Endothelial cell of umbilical vein (primary cell): ENCODE results near the gene USP40. TPM values are rescaled to one million over a fixed set of nuclear protein-coding genes. Genes with fewer than 3 reads are reported as not detected.

ENCODE experiments used
- BruUV-seq: library from RNA; stranded (reverse); fragments of 400-500 nt; replicated peaks from 2 replicates; lab custom pipeline; 2021; lab: Mats Ljungman, UMichigan
- CTCF ChIA-PET: fragments of 300-600, 350-600 bp; sonication (Branson Sonifier 250); formaldehyde crosslinking; loops from one replicate; lab custom pipeline; 2021; ENCODE audit warnings: antibody characterized with exemption, inconsistent platforms; lab: Charles Lee
- POLR2A ChIA-PET: fragments of 300-600, 350-600 bp; sonication (Branson Sonifier 250); formaldehyde crosslinking; loops from one replicate; lab custom pipeline; 2021; ENCODE audit warnings: antibody characterized with exemption, inconsistent platforms; lab: Charles Lee
- DNase-seq: peaks from one replicate; pipeline ENCODE4 v3.0.0-alpha.2; 2011; ENCODE audit warnings: low read depth, low spot score
- FAIRE-seq: peaks from 2 replicates; lab custom pipeline; 2011; peaks lifted over from hg19 to GRCh38; lab: Jason Lieb, UNC
- H2AFZ ChIP-seq: 2 replicates; pipeline ENCODE4 v1.6.0; 2012; ENCODE audit warnings: low read depth, low read length, control low read depth, inconsistent platforms
- H3K27ac ChIP-seq: 2 replicates; pipeline ENCODE4 v1.5.1; 2011; ENCODE audit warnings: low read depth, mild to moderate bottlenecking, control low read depth, low read length, moderate library complexity; ENCODE audit not compliant: insufficient read depth
- H3K27me3 ChIP-seq, 2 experiments: 2 replicates each; pipeline versions ENCODE4 v1.6.0 to v1.6.1; 2011; ENCODE audit warnings: low read length in 2 of 2, mixed read lengths in 1 of 2; ENCODE audit not compliant: control insufficient read depth in 2 of 2, insufficient read depth in 2 of 2
- H3K36me3 ChIP-seq, 2 experiments: 2 replicates in 1 of 2; 3 replicates in 1 of 2; pipeline ENCODE4 v1.5.1; 2011; ENCODE audit warnings: low read length in 2 of 2, mild to moderate bottlenecking in 1 of 2, moderate library complexity in 1 of 2; ENCODE audit not compliant: control insufficient read depth in 2 of 2, insufficient read depth in 2 of 2; ENCODE audit errors: extremely low read depth in 1 of 2
- H3K4me1 ChIP-seq: 3 replicates; pipeline ENCODE4 v1.5.1; 2011; ENCODE audit warnings: mild to moderate bottlenecking, low read length; ENCODE audit not compliant: control insufficient read depth, insufficient read depth; ENCODE audit errors: extremely low read depth
- H3K4me2 ChIP-seq: 2 replicates; pipeline ENCODE4 v1.6.1; 2011; ENCODE audit warnings: low read length, control low read depth, mixed read lengths; ENCODE audit not compliant: insufficient read depth
- H3K4me3 ChIP-seq, 3 experiments: fragments of 200-600 bp in 1 of 3; sonication (generic), shearing (Covaris generic) in 1 of 3; replicated peaks in 1 of 3; 2 replicates each; pipeline ENCODE4 v1.5.1; 2011 to 2016; ENCODE audit warnings: control low read depth in 3 of 3, low read length in 3 of 3, mild to moderate bottlenecking in 2 of 3, inconsistent platforms in 1 of 3, low read depth in 1 of 3, moderate library complexity in 1 of 3; ENCODE audit not compliant: insufficient read depth in 1 of 3
- H3K79me2 ChIP-seq: 2 replicates; pipeline ENCODE4 v1.6.0; 2012; ENCODE audit warnings: low read length, inconsistent platforms; ENCODE audit not compliant: control insufficient read depth, insufficient read depth
- H3K9ac ChIP-seq: replicated peaks from 2 replicates; pipeline ENCODE3; 2011; ENCODE audit warnings: low read length, control low read depth; ENCODE audit not compliant: insufficient read depth; ENCODE audit errors: extremely low read depth
- H3K9me1 ChIP-seq: replicated peaks from 3 replicates; pipeline ENCODE4 v1.6.0; 2011; ENCODE audit warnings: mild to moderate bottlenecking, low read length; ENCODE audit not compliant: control insufficient read depth, insufficient read depth; ENCODE audit errors: extremely low read depth
- H3K9me3 ChIP-seq: replicated peaks from 2 replicates; pipeline ENCODE4 v1.5.1; 2012; ENCODE audit warnings: low read length, inconsistent platforms; ENCODE audit not compliant: control insufficient read depth, insufficient read depth
- H4K20me1 ChIP-seq: replicated peaks from 2 replicates; pipeline ENCODE3; 2011; ENCODE audit warnings: mild to moderate bottlenecking, low read length; ENCODE audit not compliant: control insufficient read depth, insufficient read depth; ENCODE audit errors: extremely low read depth
- EZH2 ChIP-seq: IDR thresholded peaks from 2 replicates; pipeline ENCODE4 v1.6.1; 2012; ENCODE audit warnings: borderline replicate concordance, low read depth, mild to moderate bottlenecking, moderate library complexity, low read length, inconsistent platforms; ENCODE audit not compliant: severe bottlenecking
- FOS ChIP-seq: IDR thresholded peaks from 2 replicates; pipeline ENCODE4 v1.6.1; 2011; ENCODE audit warnings: mild to moderate bottlenecking, low read length, moderate library complexity, borderline replicate concordance; ENCODE audit not compliant: insufficient read depth
- GATA2 ChIP-seq: IDR thresholded peaks from 2 replicates; pipeline ENCODE4 v1.7.0; 2011; ENCODE audit warnings: low read depth, mild to moderate bottlenecking, moderate library complexity, mixed read lengths, low read length; ENCODE audit not compliant: insufficient read length, insufficient read depth
- JUN ChIP-seq: IDR thresholded peaks from 2 replicates; pipeline ENCODE4 v1.6.1; 2011; ENCODE audit warnings: borderline replicate concordance, low read depth; ENCODE audit not compliant: insufficient read length, insufficient read depth
- MYC ChIP-seq: IDR thresholded peaks from one replicate; pipeline ENCODE4 v1.6.1; 2011; ENCODE audit warnings: mild to moderate bottlenecking, low read depth, low read length
- POLR2A ChIP-seq: IDR thresholded peaks from 2 replicates; pipeline ENCODE4 v1.6.1; 2012; ENCODE audit warnings: low read depth, mild to moderate bottlenecking, control low read depth, low read length
- POLR2AphosphoS5 ChIP-seq: IDR thresholded peaks from 2 replicates; pipeline ENCODE4 v1.6.1; 2012; ENCODE audit warnings: low read depth, mild to moderate bottlenecking, control low read depth, low read length, moderate library complexity; ENCODE audit not compliant: insufficient read depth
- dilution Hi-C: fragments of 300-500 bp; cut with MboI; formaldehyde crosslinking; loops from one replicate; pipeline ENCODE4 v1.15.0; 2019; ENCODE audit warnings: low sequenced_read_pairs; ENCODE audit not compliant: extremely low pct_ligation_motif_present
- intact Hi-C: fragments of 100-400 bp; cut with micrococcal nuclease; formaldehyde crosslinking; loops from one replicate; pipeline ENCODE4 v1.10.0; 2022
- polyA plus RNA-seq, 4 experiments: library from polyadenylated mRNA; depleted of rRNA in 3 of 4; stranded (reverse) in 3 of 4; unstranded in 1 of 4; fragments of >200 nt; gene quantifications; 2 replicates each; pipeline versions ENCODE4 v1.2.1 to v1.2.3, GENCODE V29; 2011 to 2012; ENCODE audit warnings: missing spikeins in 1 of 4
- total RNA-seq: library from RNA; stranded (reverse); gene quantifications from 2 replicates; pipeline ENCODE4 v1.2.3, GENCODE V29; 2021
- TF ChIP-seq, protein P1 (sequence below): IDR thresholded peaks from 2 replicates; pipeline ENCODE4 v1.6.1; 2011; ENCODE audit not compliant: insufficient read depth, insufficient read length
- TF ChIP-seq, protein P2 (sequence below), 2 donors: IDR thresholded peaks; 1 replicate in 1 of 2; 2 replicates in 1 of 2; pipeline ENCODE4 v1.5.1; 2011; ENCODE audit warnings: low read length in 2 of 2, mild to moderate bottlenecking in 2 of 2, moderate library complexity in 2 of 2, control low read depth in 1 of 2, inconsistent platforms in 1 of 2, low read depth in 1 of 2; ENCODE audit not compliant: insufficient read depth in 1 of 2; ENCODE audit errors: extremely low read depth in 1 of 2

The USP40 gene
- total and polyA plus RNA-seq, 2 donors (not counting 3 experiments of a cell fraction or from before 2014, with no cell fraction given) = 32.2 to 32.5 TPM

DNA sequence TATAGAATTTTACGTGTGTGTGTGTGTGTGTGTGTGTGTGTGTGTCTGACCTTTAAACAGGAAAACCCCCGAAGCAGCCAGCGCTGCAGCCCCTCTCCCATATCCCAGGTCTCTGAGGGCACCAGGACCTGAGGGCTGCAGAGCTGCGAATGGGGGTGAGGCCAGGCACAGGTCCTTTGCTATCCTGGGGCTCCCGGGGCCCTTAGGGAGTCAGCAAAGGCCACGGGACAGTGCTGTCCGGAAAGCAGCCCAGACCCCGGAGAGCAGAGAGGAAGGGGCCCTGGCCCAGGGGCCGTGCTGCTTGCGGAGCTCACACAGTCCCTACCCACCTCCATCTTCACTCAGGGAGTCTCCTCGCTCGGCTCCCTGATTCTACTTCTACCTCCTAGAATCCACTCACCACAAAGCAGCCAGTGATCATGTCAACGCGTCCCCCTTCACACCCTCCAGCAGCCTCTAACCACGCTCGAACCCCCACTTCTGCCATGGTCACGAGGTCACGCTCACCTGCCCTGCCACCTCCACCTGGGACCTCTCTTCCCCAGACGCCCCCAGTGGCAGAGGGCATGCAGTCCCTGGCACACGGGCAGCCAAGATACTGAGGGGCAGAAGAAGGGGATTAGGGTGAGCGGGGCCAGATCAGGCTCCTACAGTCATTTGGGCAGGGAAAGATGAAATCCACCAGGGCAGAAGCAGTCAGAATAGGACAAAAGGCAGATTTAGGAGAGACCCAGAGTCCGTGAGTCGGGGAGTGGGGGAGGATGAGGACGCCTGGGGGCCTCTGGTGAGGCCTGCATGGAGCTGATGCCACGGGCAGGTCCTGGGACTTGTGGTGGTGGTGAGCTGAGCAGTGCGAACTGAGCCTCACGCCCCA is 86.7 kb downstream of the USP40 start:
- POLR2A ChIA-PET = no interaction called here

More for the DNA sequence above, 86.7 kb downstream of the USP40 start:
- H3K27ac ChIP-seq = no peak overlapping the region
- no peaks in the 10 kb centered on the region for H3K79me2 ChIP-seq
- no peak overlapping the region for H3K4me3 ChIP-seq
- DNase-seq (no peak), FAIRE-seq (no peak)
- H3K9ac ChIP-seq = no peak overlapping the region
- H3K36me3 ChIP-seq = peaks cover 0 to 6% of the 10 kb centered on the region in 2 experiments
- H3K9me1 ChIP-seq = no peaks in the 10 kb centered on the region
- no peaks in the 10 kb centered on the region for H3K4me1 ChIP-seq
- no peaks in the 10 kb centered on the region for H4K20me1 ChIP-seq
- dilution Hi-C loops (no loop called here), intact Hi-C loops (no loop called here)
- BruUV-seq = no TSS peak
- TF ChIP-seq, protein P1, sequence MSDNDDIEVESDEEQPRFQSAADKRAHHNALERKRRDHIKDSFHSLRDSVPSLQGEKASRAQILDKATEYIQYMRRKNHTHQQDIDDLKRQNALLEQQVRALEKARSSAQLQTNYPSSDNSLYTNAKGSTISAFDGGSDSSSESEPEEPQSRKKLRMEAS = no peak
- no peak for TF ChIP-seq POLR2AphosphoS5
- TF ChIP-seq POLR2A = no peak
- no peak for TF ChIP-seq JUN
- TF ChIP-seq MYC = no peak
- TF ChIP-seq GATA2 = no peak
- TF ChIP-seq, protein P2, sequence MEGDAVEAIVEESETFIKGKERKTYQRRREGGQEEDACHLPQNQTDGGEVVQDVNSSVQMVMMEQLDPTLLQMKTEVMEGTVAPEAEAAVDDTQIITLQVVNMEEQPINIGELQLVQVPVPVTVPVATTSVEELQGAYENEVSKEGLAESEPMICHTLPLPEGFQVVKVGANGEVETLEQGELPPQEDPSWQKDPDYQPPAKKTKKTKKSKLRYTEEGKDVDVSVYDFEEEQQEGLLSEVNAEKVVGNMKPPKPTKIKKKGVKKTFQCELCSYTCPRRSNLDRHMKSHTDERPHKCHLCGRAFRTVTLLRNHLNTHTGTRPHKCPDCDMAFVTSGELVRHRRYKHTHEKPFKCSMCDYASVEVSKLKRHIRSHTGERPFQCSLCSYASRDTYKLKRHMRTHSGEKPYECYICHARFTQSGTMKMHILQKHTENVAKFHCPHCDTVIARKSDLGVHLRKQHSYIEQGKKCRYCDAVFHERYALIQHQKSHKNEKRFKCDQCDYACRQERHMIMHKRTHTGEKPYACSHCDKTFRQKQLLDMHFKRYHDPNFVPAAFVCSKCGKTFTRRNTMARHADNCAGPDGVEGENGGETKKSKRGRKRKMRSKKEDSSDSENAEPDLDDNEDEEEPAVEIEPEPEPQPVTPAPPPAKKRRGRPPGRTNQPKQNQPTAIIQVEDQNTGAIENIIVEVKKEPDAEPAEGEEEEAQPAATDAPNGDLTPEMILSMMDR (IDR thresholded peaks at IDR 0.05; ENCODE audit: extremely low read depth in 1 of 2, insufficient read depth in 1 of 2, low read depth in 1 of 2, low read length in 2 of 2) = no peak
- TF ChIP-seq EZH2 = no peak
- no peak for TF ChIP-seq FOS
- CTCF ChIA-PET = interaction anchor here (1.4 kb wide), 1 partner anchor 232 kb away, joined by 8 read pairs; no protein-coding TSS in a partner anchor
- H3K9me3 ChIP-seq = no peaks in the 10 kb centered on the region
- no peak overlapping the region for H2AFZ ChIP-seq
- no peak overlapping the region for H3K4me2 ChIP-seq
- no peaks in the 10 kb centered on the region for H3K27me3 ChIP-seq
